HEK293 (cell line): ENCODE results near the gene CEP57L1.

ENCODE experiments used
- ATF2 ChIP-seq: fragments of 450-650 bp; formaldehyde crosslinking; IDR thresholded peaks from 2 replicates; pipeline ENCODE4 v1.5.1; 2016; ENCODE audit warnings: missing biosample characterization, missing genetic modification characterization, low read depth
- GFI1B ChIP-seq: fragments of 450-650 bp; formaldehyde crosslinking; IDR thresholded peaks from 2 replicates; pipeline ENCODE4 v1.5.1; 2016; ENCODE audit warnings: missing biosample characterization, missing genetic modification characterization
- GLIS1 ChIP-seq: fragments of 450-650 bp; formaldehyde crosslinking; IDR thresholded peaks from 2 replicates; pipeline ENCODE4 v1.5.1; 2016; ENCODE audit warnings: missing biosample characterization, missing genetic modification characterization
- OSR2 ChIP-seq: fragments of 450-650 bp; formaldehyde crosslinking; IDR thresholded peaks from 2 replicates; pipeline ENCODE4 v1.5.1; 2016; ENCODE audit warnings: missing biosample characterization, missing genetic modification characterization
- SP7 ChIP-seq: fragments of 450-650 bp; formaldehyde crosslinking; IDR thresholded peaks from 2 replicates; pipeline ENCODE4 v1.5.1; 2016; ENCODE audit warnings: missing biosample characterization, missing genetic modification characterization
- YY1 ChIP-seq: fragments of 450-650 bp; formaldehyde crosslinking; IDR thresholded peaks from 2 replicates; pipeline ENCODE4 v1.5.1; 2018; ENCODE audit warnings: missing biosample characterization, missing genetic modification characterization
- ZBTB17 ChIP-seq: fragments of 450-650 bp; formaldehyde crosslinking; IDR thresholded peaks from 2 replicates; pipeline ENCODE4 v1.5.1; 2016; ENCODE audit warnings: missing biosample characterization, missing genetic modification characterization
- ZBTB48 ChIP-seq: fragments of 450-650 bp; formaldehyde crosslinking; IDR thresholded peaks from 2 replicates; pipeline ENCODE4 v1.5.1; 2016; ENCODE audit warnings: missing biosample characterization, missing genetic modification characterization
- ZFP3 ChIP-seq: fragments of 450-650 bp; formaldehyde crosslinking; IDR thresholded peaks from 2 replicates; pipeline ENCODE4 v1.5.1; 2016; ENCODE audit warnings: low read depth, missing biosample characterization, missing genetic modification characterization
- ZNF133 ChIP-seq: fragments of 450-650 bp; formaldehyde crosslinking; IDR thresholded peaks from 2 replicates; pipeline ENCODE4 v1.5.1; 2016; ENCODE audit warnings: missing biosample characterization, missing genetic modification characterization
- ZNF214 ChIP-seq: fragments of 450-650 bp; formaldehyde crosslinking; IDR thresholded peaks from 2 replicates; pipeline ENCODE4 v1.5.1; 2017; ENCODE audit warnings: missing biosample characterization, mild to moderate bottlenecking, missing genetic modification characterization, borderline replicate concordance
- ZNF521 ChIP-seq: fragments of 450-650 bp; formaldehyde crosslinking; IDR thresholded peaks from 2 replicates; pipeline ENCODE4 v1.5.1; 2017; ENCODE audit warnings: missing biosample characterization, mild to moderate bottlenecking, missing genetic modification characterization
- ZNF654 ChIP-seq: fragments of 450-650 bp; formaldehyde crosslinking; IDR thresholded peaks from 2 replicates; pipeline ENCODE4 v1.5.1; 2016; ENCODE audit warnings: low read depth, missing biosample characterization, missing genetic modification characterization
- ZNF658 ChIP-seq: fragments of 450-650 bp; formaldehyde crosslinking; IDR thresholded peaks from 2 replicates; pipeline ENCODE4; 2016; ENCODE audit warnings: missing biosample characterization, missing genetic modification characterization
- ZNF670 ChIP-seq: fragments of 450-650 bp; formaldehyde crosslinking; IDR thresholded peaks from 2 replicates; pipeline ENCODE4 v1.5.1; 2016; ENCODE audit warnings: missing biosample characterization, missing genetic modification characterization, low read depth
- ZNF785 ChIP-seq: fragments of 450-650 bp; formaldehyde crosslinking; IDR thresholded peaks from 2 replicates; pipeline ENCODE4 v1.5.1; 2016; ENCODE audit warnings: missing biosample characterization, missing genetic modification characterization
- ZNF843 ChIP-seq: fragments of 450-650 bp; formaldehyde crosslinking; IDR thresholded peaks from 2 replicates; pipeline ENCODE4 v1.5.1; 2016; ENCODE audit warnings: missing biosample characterization, missing genetic modification characterization
- TF ChIP-seq, protein P1 (sequence below): fragments of 450-650 bp; formaldehyde crosslinking; IDR thresholded peaks from 2 replicates; pipeline ENCODE4 v1.5.1; 2016; ENCODE audit warnings: missing biosample characterization, missing genetic modification characterization
- TF ChIP-seq, protein P2 (sequence below): fragments of 450-650 bp; formaldehyde crosslinking; IDR thresholded peaks from 2 replicates; pipeline ENCODE4 v1.5.1; 2016; ENCODE audit warnings: missing biosample characterization, missing genetic modification characterization
- TF ChIP-seq, protein P3 (sequence below): fragments of 450-650 bp; formaldehyde crosslinking; IDR thresholded peaks from 2 replicates; pipeline ENCODE4 v1.5.1; 2017; ENCODE audit warnings: missing biosample characterization, missing genetic modification characterization
- TF ChIP-seq, protein P4 (sequence below): fragments of 450-650 bp; formaldehyde crosslinking; IDR thresholded peaks from 2 replicates; pipeline ENCODE4 v1.5.1; 2017; ENCODE audit warnings: missing biosample characterization, missing genetic modification characterization
- TF ChIP-seq, protein P5 (sequence below): fragments of 450-650 bp; formaldehyde crosslinking; IDR thresholded peaks from 2 replicates; pipeline ENCODE4 v1.5.0; 2017; ENCODE audit warnings: missing biosample characterization, missing genetic modification characterization, borderline replicate concordance
- TF ChIP-seq, protein P6 (sequence below): fragments of 450-650 bp; formaldehyde crosslinking; IDR thresholded peaks from 2 replicates; pipeline ENCODE4 v1.5.1; 2016; ENCODE audit warnings: missing biosample characterization, missing genetic modification characterization

CEP57L1 gene

DNA sequence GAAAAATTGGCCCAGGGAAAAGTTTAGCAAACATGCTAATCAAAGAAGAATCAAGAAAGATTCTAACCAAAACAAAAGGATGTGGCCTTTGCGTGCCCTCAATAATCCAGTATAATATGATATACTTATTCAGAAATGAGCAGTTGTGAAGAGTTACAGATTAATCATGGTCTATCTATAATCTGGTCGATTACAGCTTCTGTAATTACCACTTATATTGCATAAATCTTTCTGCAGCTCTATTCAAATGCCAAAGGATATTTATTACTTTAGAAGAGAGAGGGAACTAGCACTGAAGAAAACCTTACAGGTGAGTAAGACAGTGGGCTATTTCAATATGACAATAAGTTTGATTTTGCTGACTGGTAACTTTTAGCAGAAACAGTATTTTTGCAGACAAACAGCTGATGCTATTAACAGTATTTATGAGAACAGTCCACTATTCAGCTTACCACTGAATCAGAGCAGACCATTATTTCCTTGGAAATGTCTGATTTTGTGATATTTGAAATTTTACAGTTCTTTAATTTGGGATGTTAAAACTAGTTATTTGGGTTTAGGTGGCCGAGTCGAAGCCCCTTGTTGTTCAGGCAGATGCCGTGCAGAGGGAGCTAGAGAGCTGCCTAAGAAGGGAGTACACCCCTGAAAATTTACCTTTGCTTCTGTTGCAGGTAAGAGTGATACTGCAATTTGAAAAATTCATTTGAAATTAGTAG, 92.2 kb downstream of the CEP57L1 start (continued):
- TF ChIP-seq, protein P1, sequence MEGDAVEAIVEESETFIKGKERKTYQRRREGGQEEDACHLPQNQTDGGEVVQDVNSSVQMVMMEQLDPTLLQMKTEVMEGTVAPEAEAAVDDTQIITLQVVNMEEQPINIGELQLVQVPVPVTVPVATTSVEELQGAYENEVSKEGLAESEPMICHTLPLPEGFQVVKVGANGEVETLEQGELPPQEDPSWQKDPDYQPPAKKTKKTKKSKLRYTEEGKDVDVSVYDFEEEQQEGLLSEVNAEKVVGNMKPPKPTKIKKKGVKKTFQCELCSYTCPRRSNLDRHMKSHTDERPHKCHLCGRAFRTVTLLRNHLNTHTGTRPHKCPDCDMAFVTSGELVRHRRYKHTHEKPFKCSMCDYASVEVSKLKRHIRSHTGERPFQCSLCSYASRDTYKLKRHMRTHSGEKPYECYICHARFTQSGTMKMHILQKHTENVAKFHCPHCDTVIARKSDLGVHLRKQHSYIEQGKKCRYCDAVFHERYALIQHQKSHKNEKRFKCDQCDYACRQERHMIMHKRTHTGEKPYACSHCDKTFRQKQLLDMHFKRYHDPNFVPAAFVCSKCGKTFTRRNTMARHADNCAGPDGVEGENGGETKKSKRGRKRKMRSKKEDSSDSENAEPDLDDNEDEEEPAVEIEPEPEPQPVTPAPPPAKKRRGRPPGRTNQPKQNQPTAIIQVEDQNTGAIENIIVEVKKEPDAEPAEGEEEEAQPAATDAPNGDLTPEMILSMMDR (tag by site-specific recombination) = peak; percentile 58; the same call in 1 of the 2 replicates
- TF ChIP-seq ZNF521 (tag by site-specific recombination) (no peak), ZNF133 (no peak), ZNF214 (tag by site-specific recombination) (no peak), GLIS1 (tag by site-specific recombination) (no peak), ZFP3 (tag by site-specific recombination) (no peak), OSR2 (tag by site-specific recombination) (no peak), ATF2 (tag by site-specific recombination) (no peak), ZBTB17 (tag by site-specific recombination) (no peak), SP7 (tag by site-specific recombination) (peak; percentile 93), ZNF785 (tag by site-specific recombination) (no peak), YY1 (tag by site-specific recombination) (no peak), ZNF670 (no peak), ZNF654 (peak; percentile 63), GFI1B (tag by site-specific recombination) (no peak), ZBTB48 (no peak), ZNF843 (tag by site-specific recombination) (no peak), ZNF658 (tag by site-specific recombination) (no peak)
- TF ChIP-seq, protein P2, sequence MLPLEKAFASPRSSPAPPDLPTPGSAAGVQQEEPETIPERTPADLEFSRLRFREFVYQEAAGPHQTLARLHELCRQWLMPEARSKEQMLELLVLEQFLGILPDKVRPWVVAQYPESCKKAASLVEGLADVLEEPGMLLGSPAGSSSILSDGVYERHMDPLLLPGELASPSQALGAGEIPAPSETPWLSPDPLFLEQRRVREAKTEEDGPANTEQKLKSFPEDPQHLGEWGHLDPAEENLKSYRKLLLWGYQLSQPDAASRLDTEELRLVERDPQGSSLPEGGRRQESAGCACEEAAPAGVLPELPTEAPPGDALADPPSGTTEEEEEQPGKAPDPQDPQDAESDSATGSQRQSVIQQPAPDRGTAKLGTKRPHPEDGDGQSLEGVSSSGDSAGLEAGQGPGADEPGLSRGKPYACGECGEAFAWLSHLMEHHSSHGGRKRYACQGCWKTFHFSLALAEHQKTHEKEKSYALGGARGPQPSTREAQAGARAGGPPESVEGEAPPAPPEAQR (tag by site-specific recombination) = no peak
- TF ChIP-seq, protein P3, sequence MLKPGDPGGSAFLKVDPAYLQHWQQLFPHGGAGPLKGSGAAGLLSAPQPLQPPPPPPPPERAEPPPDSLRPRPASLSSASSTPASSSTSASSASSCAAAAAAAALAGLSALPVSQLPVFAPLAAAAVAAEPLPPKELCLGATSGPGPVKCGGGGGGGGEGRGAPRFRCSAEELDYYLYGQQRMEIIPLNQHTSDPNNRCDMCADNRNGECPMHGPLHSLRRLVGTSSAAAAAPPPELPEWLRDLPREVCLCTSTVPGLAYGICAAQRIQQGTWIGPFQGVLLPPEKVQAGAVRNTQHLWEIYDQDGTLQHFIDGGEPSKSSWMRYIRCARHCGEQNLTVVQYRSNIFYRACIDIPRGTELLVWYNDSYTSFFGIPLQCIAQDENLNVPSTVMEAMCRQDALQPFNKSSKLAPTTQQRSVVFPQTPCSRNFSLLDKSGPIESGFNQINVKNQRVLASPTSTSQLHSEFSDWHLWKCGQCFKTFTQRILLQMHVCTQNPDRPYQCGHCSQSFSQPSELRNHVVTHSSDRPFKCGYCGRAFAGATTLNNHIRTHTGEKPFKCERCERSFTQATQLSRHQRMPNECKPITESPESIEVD (tag by site-specific recombination) = no peak
- TF ChIP-seq, protein P4, sequence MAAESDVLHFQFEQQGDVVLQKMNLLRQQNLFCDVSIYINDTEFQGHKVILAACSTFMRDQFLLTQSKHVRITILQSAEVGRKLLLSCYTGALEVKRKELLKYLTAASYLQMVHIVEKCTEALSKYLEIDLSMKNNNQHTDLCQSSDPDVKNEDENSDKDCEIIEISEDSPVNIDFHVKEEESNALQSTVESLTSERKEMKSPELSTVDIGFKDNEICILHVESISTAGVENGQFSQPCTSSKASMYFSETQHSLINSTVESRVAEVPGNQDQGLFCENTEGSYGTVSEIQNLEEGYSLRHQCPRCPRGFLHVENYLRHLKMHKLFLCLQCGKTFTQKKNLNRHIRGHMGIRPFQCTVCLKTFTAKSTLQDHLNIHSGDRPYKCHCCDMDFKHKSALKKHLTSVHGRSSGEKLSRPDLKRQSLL = no peak
- TF ChIP-seq, protein P5, sequence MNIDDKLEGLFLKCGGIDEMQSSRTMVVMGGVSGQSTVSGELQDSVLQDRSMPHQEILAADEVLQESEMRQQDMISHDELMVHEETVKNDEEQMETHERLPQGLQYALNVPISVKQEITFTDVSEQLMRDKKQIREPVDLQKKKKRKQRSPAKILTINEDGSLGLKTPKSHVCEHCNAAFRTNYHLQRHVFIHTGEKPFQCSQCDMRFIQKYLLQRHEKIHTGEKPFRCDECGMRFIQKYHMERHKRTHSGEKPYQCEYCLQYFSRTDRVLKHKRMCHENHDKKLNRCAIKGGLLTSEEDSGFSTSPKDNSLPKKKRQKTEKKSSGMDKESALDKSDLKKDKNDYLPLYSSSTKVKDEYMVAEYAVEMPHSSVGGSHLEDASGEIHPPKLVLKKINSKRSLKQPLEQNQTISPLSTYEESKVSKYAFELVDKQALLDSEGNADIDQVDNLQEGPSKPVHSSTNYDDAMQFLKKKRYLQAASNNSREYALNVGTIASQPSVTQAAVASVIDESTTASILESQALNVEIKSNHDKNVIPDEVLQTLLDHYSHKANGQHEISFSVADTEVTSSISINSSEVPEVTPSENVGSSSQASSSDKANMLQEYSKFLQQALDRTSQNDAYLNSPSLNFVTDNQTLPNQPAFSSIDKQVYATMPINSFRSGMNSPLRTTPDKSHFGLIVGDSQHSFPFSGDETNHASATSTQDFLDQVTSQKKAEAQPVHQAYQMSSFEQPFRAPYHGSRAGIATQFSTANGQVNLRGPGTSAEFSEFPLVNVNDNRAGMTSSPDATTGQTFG (tag by site-specific recombination) = no peak
- TF ChIP-seq, protein P6, sequence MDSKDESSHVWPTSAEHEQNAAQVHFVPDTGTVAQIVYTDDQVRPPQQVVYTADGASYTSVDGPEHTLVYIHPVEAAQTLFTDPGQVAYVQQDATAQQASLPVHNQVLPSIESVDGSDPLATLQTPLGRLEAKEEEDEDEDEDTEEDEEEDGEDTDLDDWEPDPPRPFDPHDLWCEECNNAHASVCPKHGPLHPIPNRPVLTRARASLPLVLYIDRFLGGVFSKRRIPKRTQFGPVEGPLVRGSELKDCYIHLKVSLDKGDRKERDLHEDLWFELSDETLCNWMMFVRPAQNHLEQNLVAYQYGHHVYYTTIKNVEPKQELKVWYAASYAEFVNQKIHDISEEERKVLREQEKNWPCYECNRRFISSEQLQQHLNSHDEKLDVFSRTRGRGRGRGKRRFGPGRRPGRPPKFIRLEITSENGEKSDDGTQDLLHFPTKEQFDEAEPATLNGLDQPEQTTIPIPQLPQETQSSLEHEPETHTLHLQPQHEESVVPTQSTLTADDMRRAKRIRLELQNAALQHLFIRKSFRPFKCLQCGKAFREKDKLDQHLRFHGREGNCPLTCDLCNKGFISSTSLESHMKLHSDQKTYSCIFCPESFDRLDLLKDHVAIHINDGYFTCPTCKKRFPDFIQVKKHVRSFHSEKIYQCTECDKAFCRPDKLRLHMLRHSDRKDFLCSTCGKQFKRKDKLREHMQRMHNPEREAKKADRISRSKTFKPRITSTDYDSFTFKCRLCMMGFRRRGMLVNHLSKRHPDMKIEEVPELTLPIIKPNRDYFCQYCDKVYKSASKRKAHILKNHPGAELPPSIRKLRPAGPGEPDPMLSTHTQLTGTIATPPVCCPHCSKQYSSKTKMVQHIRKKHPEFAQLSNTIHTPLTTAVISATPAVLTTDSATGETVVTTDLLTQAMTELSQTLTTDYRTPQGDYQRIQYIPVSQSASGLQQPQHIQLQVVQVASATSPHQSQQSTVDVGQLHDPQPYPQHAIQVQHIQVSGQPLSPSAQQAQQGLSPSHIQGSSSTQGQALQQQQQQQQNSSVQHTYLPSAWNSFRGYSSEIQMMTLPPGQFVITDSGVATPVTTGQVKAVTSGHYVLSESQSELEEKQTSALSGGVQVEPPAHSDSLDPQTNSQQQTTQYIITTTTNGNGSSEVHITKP (tag by site-specific recombination) = no peak
